Measurements from ENCODE around the gene ZNF446.
"Not testable (repeated sequence)": the region's sequence is repeated elsewhere in the genome, so short reads cannot be mapped to it uniquely, and the experiment has no call there.

Gene ZNF446

DNA sequence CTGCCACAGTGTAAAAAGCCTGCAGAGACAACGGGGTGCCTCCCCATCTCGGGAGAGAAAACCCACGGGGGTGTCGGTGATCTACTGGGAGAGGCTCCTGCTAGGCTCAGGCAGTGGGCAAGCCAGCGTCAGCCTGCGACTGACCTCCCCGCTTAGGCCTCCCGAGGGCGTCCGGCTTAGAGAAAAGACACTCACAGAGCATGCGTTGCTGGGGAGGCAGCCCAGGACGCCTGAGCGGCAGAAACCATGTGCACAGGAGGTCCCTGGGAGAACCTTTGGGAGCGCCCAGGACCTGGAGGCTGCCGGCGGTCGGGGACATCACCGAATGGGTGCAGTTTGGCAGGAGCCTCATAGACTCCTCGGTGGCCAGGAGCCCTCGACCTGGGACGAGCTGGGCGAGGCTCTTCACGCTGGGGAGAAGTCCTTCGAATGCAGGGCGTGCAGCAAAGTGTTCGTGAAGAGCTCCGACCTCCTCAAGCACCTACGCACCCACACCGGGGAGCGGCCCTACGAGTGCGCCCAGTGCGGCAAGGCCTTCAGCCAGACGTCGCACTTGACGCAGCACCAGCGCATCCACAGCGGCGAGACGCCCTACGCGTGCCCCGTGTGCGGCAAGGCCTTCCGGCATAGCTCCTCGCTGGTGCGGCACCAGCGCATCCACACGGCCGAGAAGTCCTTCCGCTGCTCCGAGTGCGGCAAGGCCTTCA, 5.2 kb upstream of the ZNF446 start:
- DNase-seq (ENCODE audit: low read depth) = not testable (repeated sequence)

DNA sequence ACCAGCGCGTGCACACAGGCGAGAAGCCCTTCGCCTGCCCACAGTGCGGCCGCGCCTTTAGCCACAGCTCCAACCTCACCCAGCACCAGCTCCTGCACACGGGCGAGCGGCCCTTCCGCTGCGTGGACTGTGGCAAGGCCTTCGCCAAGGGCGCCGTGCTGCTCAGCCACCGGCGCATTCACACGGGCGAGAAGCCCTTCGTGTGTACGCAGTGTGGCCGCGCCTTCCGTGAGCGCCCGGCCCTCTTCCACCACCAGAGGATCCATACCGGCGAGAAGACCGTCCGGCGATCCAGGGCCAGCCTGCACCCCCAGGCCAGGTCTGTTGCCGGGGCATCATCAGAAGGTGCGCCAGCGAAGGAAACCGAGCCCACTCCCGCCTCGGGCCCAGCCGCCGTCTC, 4.4 kb upstream of the ZNF446 start:
- DNase-seq (ENCODE audit: low read depth) = no peak

DNA sequence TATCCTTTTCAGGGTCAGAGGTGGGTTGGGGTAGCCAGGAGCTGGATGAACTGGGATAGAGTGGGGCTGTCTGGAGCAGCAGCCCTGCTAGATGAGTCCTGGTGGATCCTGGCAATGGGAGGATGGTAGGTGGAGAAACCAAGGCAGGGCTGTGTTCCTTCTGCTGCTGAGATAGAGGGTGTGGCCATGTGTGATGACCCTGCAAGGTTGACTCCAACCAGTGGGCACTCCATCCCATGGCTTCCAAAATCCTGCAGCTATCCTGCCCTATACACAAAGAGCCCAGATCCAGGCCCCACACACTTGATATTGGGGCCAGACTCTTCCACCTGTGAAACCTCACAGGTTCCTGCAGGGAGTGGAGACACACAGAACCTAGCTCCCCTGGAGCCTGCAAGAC, 2.4 kb upstream of the ZNF446 start:
- DNase-seq (ENCODE audit: low read depth) = no peak

DNA sequence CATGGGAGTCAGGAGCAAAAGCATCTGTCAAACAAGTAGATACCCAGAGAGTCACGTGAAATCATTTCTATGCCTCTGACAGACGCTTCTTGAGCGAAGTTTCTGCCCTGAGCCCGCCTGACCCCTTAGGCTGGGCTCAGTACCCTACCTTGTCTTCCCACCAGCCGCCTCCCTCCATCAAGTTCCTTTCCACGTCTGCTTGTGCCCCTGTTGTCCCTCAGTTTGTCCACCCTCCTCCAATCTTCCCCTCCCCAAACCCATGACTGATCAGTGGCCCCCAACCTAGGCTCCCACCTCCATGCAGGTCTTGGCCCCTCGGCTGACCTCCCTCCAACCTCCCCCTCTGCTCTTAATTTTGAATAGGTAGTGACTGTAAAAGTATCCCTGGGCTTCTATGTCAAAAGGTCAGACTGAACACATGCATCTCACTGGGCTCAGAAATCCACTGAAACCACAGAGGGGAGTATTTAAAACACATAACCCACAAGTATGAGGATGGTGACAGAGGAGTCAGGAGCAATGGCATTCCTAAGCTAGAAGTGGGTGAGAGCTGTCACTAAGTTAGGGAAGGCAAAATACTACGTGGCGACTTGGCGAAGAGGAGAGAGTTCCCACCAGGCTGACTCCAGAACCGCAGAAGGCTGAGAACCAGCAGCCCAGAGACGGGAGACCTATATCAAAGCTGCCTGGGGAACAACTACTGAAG, 1.7 kb upstream of the ZNF446 start:
- DNase-seq (ENCODE audit: low read depth) = no peak

DNA sequence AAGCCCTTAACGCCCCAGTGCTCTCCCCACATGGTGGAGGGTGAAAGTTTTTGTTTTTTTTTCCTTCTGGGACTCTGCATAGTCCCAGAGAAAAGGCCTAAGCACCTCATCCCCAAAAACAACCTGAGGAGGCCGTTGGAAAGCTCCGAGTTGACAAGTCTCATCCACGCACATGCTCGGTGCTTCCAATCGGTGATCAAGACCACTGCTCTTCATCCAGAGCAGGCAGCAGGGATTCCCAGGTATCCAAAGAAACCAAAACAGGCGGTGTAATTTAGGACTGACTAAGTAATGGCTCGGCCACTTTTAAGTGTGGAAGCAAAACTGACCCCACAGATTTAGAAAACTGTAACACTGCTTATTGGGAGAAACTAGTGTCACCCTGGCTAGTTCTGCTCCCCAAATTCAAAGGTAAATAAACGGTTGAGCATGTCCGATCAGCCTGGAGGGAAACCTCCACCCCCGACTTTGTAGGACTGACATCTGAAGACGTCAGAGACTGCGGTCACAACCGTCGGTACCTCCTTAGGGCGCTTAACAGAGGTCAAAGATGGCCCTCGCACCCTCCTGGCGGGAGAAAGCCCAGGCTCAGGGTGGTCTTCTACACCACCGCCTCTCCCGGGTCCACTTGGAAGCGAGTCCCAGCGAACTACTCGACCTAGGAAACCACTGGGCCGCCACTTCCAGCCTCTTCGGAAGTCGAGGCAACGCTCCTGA, 997 bp upstream of the ZNF446 start:
- no peak for DNase-seq (ENCODE audit: low read depth)

DNA sequence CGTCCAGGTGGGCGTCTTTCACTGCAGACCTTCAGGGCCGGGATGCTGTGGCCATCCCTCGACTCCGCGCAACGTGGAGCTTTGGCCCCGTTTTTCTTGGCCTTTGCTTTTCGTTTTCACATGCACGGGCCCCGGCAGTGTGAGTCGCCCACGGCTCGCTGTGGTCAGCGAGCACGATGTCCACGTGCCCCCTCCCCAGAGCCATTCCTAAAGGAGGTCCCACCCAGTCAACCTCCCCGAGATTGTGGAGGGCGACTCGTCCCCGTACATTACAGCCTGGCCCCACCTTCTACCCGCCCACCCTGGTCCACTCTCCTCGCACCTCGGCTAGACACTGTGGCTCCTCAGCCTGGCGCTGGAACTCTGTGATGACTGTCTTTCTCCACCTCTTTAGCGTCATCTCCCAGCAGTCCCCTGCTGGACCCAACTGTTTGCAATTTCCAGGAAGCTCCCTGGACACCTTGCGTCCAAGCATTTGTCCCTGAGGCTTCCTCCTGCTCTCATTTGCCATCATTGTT, 405 bp downstream of the ZNF446 start:
- no peak for DNase-seq (ENCODE audit: low read depth)

DNA sequence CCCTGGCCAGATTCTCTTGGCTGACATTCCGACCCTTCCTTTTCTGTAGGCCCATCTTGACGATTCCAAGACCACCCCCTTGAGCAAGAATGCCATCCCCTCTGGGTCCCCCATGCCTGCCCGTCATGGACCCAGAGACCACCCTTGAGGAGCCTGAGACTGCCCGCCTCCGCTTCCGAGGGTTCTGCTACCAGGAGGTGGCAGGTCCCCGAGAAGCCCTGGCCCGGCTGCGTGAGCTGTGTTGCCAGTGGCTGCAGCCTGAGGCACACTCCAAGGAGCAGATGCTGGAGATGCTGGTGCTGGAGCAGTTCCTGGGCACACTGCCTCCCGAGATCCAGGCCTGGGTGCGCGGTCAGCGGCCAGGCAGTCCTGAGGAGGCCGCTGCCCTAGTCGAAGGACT, 978 bp downstream of the ZNF446 start:
- DNase-seq (ENCODE audit: low read depth) = no peak

DNA sequence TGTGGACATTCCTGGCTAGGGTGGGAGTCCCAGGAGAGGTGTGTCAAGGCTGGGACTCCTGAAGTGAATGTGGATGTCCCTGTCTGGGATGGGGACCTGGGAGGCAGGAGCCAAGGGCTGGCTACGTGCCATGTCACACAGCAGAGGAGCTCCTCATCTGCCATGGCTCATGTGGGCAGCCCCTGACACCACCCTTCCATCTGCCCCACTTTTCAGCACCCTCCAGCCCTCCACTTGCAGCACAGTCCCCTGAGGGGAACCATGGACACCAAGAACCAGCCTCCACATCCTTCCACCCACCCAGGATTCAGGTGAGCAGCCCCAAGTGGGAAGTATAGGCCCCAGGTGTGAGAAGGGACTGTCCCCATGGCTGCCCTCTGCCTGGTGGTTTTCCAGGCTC, 1.7 kb downstream of the ZNF446 start:
- DNase-seq (ENCODE audit: low read depth) = no peak

DNA sequence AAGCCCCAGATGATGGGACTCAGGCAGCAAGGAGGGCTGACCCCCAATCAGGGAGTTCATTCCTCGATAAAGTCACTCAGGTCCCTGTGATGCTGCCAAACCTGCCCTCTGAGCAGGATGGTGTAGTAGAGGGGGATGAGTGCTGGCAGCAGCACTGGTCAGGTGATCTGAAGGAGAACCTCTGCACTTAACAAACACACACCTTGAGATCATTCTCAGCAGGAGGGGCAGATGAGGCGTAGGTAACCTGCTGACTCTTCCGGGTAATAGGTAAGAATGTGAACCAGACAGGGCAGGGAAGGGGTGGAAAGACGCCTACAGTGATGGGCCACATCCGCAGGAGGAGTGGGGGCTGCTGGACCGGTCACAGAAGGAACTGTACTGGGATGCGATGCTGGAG, 3.2 kb downstream of the ZNF446 start:
- DNase-seq (ENCODE audit: low read depth) = no peak

DNA sequence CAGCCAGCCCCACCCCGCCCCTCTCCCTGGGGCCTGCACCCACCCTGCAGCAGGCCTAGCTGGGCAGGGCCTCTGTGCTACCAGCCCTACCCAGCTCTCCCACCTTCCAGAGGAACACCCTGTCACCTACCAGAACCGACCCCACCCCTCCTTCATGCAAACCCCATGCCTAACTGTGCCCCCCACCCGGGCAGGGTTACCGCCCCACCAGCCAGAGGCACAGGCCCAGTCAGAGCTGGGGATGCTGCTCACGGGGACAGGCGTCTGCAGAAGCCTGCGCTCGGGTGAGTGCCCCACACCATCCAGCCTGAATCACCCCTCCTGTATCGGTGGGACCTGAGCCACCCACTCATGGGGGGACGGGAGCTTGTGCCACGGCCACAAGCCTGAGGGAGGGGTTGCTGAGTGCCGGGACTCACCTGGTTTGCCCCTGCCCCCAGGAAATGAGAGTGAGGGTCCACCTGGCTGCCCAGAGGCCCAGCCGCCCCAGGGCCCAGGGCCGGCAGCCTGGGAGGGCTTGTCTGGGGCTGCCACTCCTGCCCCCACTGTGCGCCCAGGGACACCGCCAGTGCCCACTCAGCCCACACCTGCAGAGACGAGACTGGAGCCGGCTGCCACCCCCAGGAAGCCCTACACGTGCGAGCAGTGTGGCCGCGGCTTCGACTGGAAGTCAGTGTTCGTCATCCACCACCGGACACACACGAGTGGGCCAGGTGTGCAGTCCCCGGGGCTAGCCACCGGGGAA, 3.8 kb downstream of the ZNF446 start:
- no peak for DNase-seq (ENCODE audit: low read depth)

DNA sequence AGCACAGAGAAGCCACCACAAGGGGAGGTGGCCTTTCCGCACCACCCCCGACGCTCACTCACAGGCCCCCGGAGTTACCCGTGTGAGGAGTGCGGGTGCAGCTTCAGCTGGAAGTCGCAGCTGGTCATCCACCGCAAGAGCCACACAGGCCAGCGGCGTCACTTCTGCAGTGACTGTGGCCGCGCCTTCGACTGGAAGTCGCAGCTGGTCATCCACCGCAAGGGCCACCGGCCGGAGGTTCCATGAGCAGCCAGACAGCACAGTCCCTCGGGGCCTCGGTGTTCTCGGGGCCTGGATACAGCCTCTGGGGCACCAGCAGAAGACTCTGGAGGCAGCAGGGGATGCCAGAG, 4.3 kb downstream of the ZNF446 start:
- DNase-seq (ENCODE audit: low read depth) = no peak

DNA sequence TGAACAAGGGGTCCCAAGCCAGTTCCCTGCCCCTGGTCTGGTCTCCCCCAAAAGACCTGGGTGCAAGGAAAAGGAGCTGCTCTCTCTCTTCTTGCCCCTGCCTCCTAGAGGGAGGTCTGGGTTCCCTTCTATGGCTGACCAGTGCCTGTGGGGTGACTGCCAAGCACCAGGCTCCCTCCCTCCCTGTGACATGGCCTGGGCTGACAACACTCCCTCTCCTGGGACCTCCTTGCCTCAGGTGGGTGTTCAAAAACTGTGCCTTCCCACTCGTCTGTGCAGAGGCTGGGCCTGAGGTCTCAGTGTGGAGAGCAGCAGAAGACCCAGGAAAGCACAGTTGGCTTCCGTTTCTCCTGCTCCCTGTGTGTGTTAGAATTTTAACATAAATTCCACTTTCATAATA, 4.7 kb downstream of the ZNF446 start:
- DNase-seq (ENCODE audit: low read depth) = no peak

DNA sequence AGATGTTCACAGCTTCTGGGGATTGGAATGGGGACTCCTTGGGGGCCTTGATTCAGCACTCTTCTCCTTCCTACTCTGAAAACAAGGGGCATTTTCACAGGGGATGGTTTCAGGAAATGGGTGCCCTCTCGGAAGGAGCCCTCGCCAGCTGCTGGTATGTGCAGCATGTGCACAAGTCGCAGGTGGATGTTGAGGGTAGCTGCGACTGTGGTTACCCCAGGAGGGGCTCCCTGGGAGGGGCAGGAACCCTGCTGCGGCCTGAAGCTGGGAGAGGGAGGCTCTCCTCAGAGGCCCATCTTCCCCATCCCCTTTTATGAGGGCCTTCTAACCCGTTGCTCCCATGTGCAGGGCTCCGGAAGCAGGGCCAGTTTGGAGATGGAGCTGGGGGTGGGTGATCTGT, 6.2 kb downstream of the ZNF446 start:
- DNase-seq (ENCODE audit: low read depth) = no peak

DNA sequence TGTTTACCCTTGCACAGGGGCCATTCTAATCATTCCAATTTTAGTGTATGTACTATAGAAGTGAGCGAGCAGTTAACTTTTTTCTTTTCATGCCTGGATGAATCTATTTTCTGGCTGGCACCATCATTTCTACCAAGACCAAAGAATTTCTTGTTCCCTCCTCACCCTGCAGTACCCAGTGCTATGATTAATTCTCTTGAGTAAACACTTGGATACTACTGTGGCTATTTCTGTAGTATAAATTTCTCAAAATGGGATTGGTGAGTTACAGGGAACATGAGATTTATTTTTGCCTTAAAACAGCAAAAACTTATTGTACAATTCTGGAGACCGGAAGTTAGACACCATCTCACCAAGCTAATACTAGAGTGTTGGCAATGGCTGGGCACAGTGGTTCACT, 7.6 kb downstream of the ZNF446 start:
- DNase-seq (ENCODE audit: low read depth) = no peak

DNA sequence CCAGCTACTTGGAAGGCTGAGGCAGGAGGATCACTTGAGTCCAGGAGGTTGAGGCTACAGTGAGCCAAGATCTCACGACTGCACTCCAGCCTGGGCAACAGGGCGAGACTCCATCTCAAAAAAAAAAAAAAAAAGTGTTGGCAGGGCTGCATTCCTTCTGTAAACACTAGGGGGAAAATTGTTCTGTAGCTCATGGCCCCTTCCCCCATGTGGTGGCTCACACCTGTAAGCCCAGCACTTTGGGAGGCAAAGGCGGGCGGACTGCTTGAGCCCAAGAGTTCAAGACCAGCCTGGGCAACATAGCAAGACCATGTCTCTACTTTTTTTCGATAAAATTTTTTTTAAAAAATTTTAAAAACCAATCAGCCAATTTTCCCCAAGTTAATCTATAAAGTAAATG, 8.2 kb downstream of the ZNF446 start:
- not testable (repeated sequence) for DNase-seq (ENCODE audit: low read depth)

DNA sequence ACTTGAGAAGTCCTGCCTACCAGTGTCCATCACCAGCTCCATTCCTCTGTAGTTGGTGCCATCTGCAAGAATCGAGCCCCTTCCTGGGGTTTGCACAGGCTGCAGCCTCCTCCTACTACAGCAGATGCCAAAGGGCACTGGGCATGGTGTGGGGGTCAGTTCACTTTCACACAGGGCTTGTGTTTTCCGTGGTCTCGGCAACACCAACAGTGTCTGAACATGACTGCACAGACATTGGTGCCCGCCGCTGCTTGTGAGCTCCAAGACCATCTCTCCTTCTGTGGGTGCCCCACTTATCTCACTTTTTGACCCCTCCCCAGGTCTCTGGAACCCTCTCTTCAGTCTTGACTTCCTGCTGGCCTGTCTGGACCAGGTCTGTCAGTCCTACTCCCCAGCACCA, 15.2 kb downstream of the ZNF446 start:
- no peak for DNase-seq (ENCODE audit: low read depth)

DNA sequence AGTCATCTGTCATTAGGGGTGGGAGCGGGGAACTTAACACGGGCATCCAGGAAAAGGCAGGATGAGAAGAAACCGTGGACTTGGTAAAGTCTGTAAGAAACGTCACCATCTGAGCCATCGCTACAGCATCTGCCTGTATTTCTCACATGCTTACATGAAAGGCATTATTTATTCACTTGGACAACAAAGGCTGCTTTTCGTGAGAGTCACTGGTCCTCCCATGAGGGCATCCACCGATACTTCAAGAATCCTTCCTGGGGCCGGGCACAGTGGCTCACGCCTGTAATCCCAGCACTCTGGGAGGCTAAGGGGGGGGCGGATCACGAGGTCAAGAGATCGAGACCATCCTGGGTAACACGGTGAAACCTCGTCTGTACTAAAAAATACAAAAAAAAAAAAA, 16.1 kb downstream of the ZNF446 start:
- DNase-seq (ENCODE audit: low read depth) = no peak

DNA sequence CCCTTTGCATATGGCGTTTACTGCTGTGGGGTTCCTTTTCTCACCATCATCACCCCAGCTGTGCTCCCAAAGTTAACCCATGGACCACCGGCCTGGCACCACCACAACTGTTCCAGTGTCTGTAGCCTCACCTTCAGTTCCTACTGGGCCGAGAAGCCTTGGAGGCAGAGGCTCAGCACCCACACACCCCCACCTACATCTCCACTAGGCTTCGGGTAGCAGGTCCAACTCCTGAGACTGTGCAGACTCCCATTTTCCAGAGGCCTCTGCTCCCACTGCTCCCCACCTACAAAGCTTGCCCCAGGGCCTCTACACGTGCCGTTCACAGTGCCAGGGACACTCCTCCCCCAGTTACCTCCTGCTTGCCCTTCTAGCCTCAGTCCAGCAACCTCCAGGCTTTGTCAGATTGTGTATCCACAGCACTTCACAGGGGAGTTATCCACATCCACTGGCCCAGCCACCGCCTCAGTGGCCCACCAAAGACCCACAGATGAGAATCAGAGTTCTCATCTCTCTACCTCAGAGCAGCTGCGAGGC, 21.6 kb downstream of the ZNF446 start:
- DNase-seq (ENCODE audit: low read depth) = no peak

DNA sequence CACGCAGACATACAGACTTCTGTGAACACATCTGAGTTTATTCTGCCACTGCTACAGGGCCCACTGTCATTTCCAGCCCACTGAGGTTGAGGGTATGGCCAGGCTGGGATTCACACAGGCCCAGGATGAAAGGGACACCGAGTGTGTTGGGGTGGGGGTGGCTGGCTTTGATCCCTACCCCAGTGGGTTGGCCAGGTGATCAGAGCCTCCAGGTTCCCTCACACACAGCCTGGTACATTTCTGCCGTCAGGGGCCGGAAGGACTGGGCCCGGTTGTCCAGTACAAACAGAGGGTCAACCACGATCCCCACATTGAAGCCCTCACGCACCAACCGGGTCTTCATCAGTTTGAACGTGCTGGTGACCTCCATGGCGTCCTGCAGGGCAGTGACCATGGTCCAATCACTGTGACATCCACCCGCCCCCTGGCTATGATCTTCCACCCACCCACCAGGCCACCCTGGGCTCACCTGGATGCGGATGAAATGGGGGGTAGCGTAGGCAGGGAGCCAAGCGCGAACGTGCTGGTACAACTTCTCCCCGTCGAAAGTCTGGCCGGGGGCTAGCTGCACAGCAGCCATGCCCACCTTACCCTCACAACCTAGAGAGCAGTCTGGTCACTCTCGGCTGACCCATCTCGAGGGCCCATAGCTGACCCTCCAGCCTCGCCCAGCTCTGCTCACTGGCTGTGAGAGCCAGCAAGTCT, 22.3 kb downstream of the ZNF446 start:
- DNase-seq (ENCODE audit: low read depth) = no peak

DNA sequence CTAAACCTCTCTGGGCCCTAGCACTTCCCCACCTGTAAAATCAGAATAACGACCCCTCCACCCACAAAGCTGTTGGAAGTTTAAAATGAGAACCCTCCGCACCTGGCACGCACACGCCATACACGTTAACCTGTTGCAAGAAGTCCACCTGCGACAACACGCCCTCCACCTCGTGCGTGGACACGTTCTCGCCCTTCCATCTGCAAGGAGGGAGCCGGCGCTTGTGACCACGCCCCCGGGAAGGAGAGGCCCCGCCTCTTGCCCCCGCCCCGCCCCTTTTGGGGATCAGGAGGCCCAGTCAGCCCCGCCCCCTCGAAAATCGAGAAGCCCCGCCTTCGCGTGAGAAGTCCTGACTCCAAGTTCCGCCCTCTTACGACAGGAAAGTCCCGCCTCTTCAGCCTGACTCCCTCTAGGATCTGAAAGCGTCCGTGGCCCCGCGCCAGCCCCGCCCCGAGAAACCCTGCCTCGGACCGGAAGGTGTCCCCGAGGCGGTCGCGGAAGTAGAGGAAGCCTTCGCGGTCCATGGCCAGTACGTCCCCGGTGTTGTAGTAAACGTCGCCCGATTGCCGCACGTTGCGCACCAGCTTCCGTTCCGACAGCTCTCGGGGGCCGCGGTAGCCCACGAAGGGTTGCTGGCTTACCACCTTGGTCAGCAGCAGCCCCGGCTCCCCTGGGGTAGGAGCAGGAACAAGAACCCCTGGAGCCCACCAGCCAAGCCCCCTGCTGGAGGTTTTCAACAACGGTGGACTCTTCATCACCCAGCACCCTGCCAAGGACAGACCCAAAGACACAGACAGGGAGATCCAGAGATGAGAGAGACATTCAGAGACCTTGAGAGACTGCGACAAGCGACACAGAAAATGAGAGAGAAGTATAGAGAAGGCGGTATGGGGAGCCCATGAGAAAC, 23.1 kb downstream of the ZNF446 start:
- peak; percentile 99 for DNase-seq (ENCODE audit: low read depth)

DNA sequence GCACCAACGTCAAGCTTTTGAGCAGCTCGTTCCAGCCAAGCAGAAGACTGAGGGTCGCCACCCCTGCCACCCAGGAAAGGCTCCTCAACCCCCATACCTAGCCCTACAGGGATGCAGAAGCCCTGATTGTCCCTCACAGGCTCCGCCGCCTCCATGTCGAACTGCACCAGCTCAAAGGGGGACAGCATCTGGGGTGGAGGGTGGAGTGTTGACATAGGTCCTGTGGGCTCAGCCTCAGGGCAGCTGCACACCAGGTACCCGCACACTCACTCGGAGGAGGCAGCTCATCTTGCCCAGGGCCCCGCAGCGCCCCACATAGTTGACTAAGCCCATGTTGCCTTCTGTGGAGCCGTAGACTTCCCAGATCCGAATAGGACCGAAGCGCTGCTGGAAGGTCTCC, 24.1 kb downstream of the ZNF446 start:
- DNase-seq (ENCODE audit: low read depth) = no peak
